H1 (cell line): ENCODE data around the gene ZNRF3. TPM values are rescaled to one million over a fixed set of nuclear protein-coding genes. Genes with fewer than 3 reads are reported as not detected.
A peak's percentile ranks its signal among the peaks of the same experiment; 100 is the strongest.
"Not testable (repeated sequence)": the region's sequence is repeated elsewhere in the genome, so short reads cannot be mapped to it uniquely, and the experiment has no call there.

ENCODE experiments used
- CTCF ChIA-PET: fragments of 300-600 bp; sonication (Branson Sonifier 250); formaldehyde crosslinking; loops from one replicate; lab custom pipeline; 2021; ENCODE audit not compliant: partially characterized antibody; lab: Charles Lee
- POLR2A ChIA-PET: fragments of 300-600 bp; sonication (Branson Sonifier 250); formaldehyde crosslinking; loops from one replicate; lab custom pipeline; 2021; ENCODE audit warnings: inconsistent platforms; ENCODE audit not compliant: partially characterized antibody; lab: Charles Lee
- DNase-seq, 2 experiments: peaks; one replicate each; pipeline versions ENCODE4 v3.0.0 to v3.0.0-alpha.2; 2010 to 2022; ENCODE audit warnings: low spot score in 2 of 2, low read depth in 1 of 2, mixed read lengths in 1 of 2
- FAIRE-seq: peaks from 2 replicates; lab custom pipeline; 2011; peaks lifted over from hg19 to GRCh38; lab: Jason Lieb, UNC
- H2AFZ ChIP-seq: 2 replicates; pipeline ENCODE4 v1.8.1; 2012; ENCODE audit warnings: low read length, inconsistent platforms
- H2AK5ac ChIP-seq: 2 replicates; pipeline ENCODE4 v1.6.1; 2013; ENCODE audit warnings: low read depth, low read length
- H2BK120ac ChIP-seq: replicated peaks from 2 replicates; pipeline ENCODE3; 2013; ENCODE audit warnings: low read depth, low read length, inconsistent platforms
- H2BK12ac ChIP-seq: 2 replicates; pipeline ENCODE4 v1.6.1; 2013; ENCODE audit warnings: low read depth, low read length
- H2BK15ac ChIP-seq: 2 replicates; pipeline ENCODE4 v1.6.1; 2013; ENCODE audit warnings: low read length
- H2BK20ac ChIP-seq: 2 replicates; pipeline ENCODE4 v1.6.1; 2013; ENCODE audit warnings: low read length
- H2BK5ac ChIP-seq: 2 replicates; pipeline ENCODE4 v1.6.1; 2013; ENCODE audit warnings: low read depth, low read length
- H3K14ac ChIP-seq: 2 replicates; pipeline ENCODE4 v1.6.1; 2013; ENCODE audit warnings: inconsistent platforms; ENCODE audit not compliant: insufficient read length
- H3K18ac ChIP-seq: 2 replicates; pipeline ENCODE4 v1.6.1; 2013; ENCODE audit warnings: low read length; ENCODE audit errors: extremely low read depth
- H3K23ac ChIP-seq: 2 replicates; pipeline ENCODE4 v1.6.1; 2013; ENCODE audit warnings: inconsistent platforms; ENCODE audit not compliant: insufficient read length
- H3K23me2 ChIP-seq: 2 replicates; pipeline ENCODE4 v1.6.1; 2013; ENCODE audit warnings: low read depth, low read length
- H3K27ac ChIP-seq: 2 replicates; pipeline ENCODE4 v1.6.1; 2011; ENCODE audit warnings: low read depth, low read length, inconsistent platforms
- H3K27me3 ChIP-seq, 4 experiments: replicated peaks in 1 of 4; 1 replicate in 1 of 4; 2 replicates in 3 of 4; pipeline versions ENCODE4 v1.6.1 to v1.8.1; 2011 to 2013; ENCODE audit warnings: low read length in 3 of 4, mild to moderate bottlenecking in 3 of 4, inconsistent platforms in 2 of 4, mixed read lengths in 2 of 4, moderate library complexity in 1 of 4; ENCODE audit not compliant: control insufficient read depth in 3 of 4, insufficient read depth in 3 of 4; ENCODE audit errors: extremely low read depth in 1 of 4
- H3K36me3 ChIP-seq, 4 experiments: 2 replicates each; pipeline versions ENCODE4 v1.6.1 to v1.8.1; 2011 to 2013; ENCODE audit warnings: mild to moderate bottlenecking in 4 of 4, low read length in 3 of 4, moderate library complexity in 2 of 4, control low read depth in 1 of 4, inconsistent platforms in 1 of 4; ENCODE audit not compliant: insufficient read depth in 4 of 4, control insufficient read depth in 2 of 4
- H3K4ac ChIP-seq: replicated peaks from 2 replicates; pipeline ENCODE3; 2013; ENCODE audit warnings: low read length, low read depth, mixed read lengths, inconsistent platforms; ENCODE audit not compliant: insufficient read length
- H3K4me1 ChIP-seq, 4 experiments: replicated peaks in 1 of 4; 1 replicate in 1 of 4; 2 replicates in 3 of 4; pipeline versions ENCODE4 v1.6.1 to v1.8.1; 2011 to 2013; ENCODE audit warnings: low read length in 3 of 4, inconsistent platforms in 2 of 4, mixed read lengths in 1 of 4; ENCODE audit not compliant: insufficient read depth in 4 of 4, control insufficient read depth in 3 of 4
- H3K4me2 ChIP-seq, 2 experiments: 2 replicates each; pipeline versions ENCODE4 v1.6.1 to v1.8.1; 2011 to 2013; ENCODE audit warnings: low read depth in 2 of 2, low read length in 2 of 2, control low read depth in 1 of 2, inconsistent platforms in 1 of 2, mild to moderate bottlenecking in 1 of 2; ENCODE audit not compliant: insufficient read depth in 1 of 2
- H3K4me3 ChIP-seq, 4 experiments: fragments of 200-600, 300-600 bp in 1 of 4; sonication (generic), shearing (Covaris generic), sonication (Bioruptor Twin) in 1 of 4; 2 replicates each; pipeline versions ENCODE4 v1.5.1 to v1.8.1; 2011 to 2016; ENCODE audit warnings: low read length in 4 of 4, low read depth in 3 of 4, control low read depth in 2 of 4, inconsistent platforms in 2 of 4, mild to moderate bottlenecking in 2 of 4, mixed read lengths in 1 of 4, moderate library complexity in 1 of 4; ENCODE audit not compliant: insufficient read depth in 2 of 4; ENCODE audit errors: extremely low read depth in 1 of 4
- H3K56ac ChIP-seq: replicated peaks from 2 replicates; pipeline ENCODE3; 2013; ENCODE audit warnings: low read depth, mild to moderate bottlenecking, mixed read lengths, low read length, inconsistent platforms; ENCODE audit not compliant: insufficient read length
- H3K79me1 ChIP-seq: 2 replicates; pipeline ENCODE4 v1.6.1; 2013; ENCODE audit warnings: low read depth, low read length, control low read depth
- H3K79me2 ChIP-seq, 2 experiments: 2 replicates each; pipeline versions ENCODE4 v1.6.1 to v1.8.1; 2012 to 2013; ENCODE audit warnings: low read length in 2 of 2, mild to moderate bottlenecking in 2 of 2, inconsistent platforms in 1 of 2; ENCODE audit not compliant: insufficient read depth in 2 of 2, control insufficient read depth in 1 of 2
- H3K9ac ChIP-seq, 4 experiments: replicated peaks in 1 of 4; 1 replicate in 1 of 4; 2 replicates in 3 of 4; pipeline versions ENCODE4 v1.6.1 to v1.8.1; 2011 to 2013; ENCODE audit warnings: low read depth in 3 of 4, low read length in 3 of 4, control low read depth in 2 of 4, mild to moderate bottlenecking in 2 of 4, moderate library complexity in 2 of 4, inconsistent platforms in 1 of 4; ENCODE audit errors: extremely low read depth in 1 of 4
- H3K9me3 ChIP-seq, 2 experiments: 2 replicates each; pipeline versions ENCODE4 v1.6.1 to v1.8.1; 2012 to 2013; ENCODE audit warnings: mild to moderate bottlenecking in 2 of 2, moderate library complexity in 2 of 2, control low read depth in 1 of 2, inconsistent platforms in 1 of 2, low read depth in 1 of 2, low read length in 1 of 2, mixed read lengths in 1 of 2; ENCODE audit not compliant: insufficient read depth in 2 of 2
- H4K20me1 ChIP-seq, 2 experiments: replicated peaks in 1 of 2; 2 replicates each; pipeline versions ENCODE3 to v1.8.1; 2011 to 2013; ENCODE audit warnings: inconsistent platforms in 2 of 2, low read length in 2 of 2, mild to moderate bottlenecking in 1 of 2; ENCODE audit not compliant: insufficient read depth in 2 of 2, control insufficient read depth in 1 of 2
- H4K5ac ChIP-seq: 2 replicates; pipeline ENCODE4 v1.6.1; 2013; ENCODE audit warnings: low read length, low read depth, mixed read lengths, inconsistent platforms; ENCODE audit not compliant: insufficient read length
- H4K8ac ChIP-seq: 2 replicates; pipeline ENCODE4 v1.8.0; 2013; ENCODE audit warnings: mild to moderate bottlenecking, moderate library complexity, low read length, inconsistent platforms; ENCODE audit not compliant: insufficient read depth; ENCODE audit errors: extremely low read depth
- H4K91ac ChIP-seq: replicated peaks from 2 replicates; pipeline ENCODE3; 2013; ENCODE audit warnings: low read length, mixed read lengths, inconsistent platforms; ENCODE audit not compliant: insufficient read length
- RBBP5 ChIP-seq: IDR thresholded peaks from 2 replicates; pipeline ENCODE4 v1.7.1; 2012; ENCODE audit warnings: low read depth, mild to moderate bottlenecking, inconsistent platforms, low read length, moderate library complexity, borderline replicate concordance
- WGBS, 2 experiments: shearing (Covaris generic) in 1 of 2; methylation state at CpG; one replicate each; pipeline versions ENCODE4 v1.1.6 to v1.1.7; 2013 to 2015; ENCODE audit warnings: low lambda C conversion rate in 2 of 2, mixed read lengths in 2 of 2, inconsistent platforms in 1 of 2, low coverage in 1 of 2, missing lambda C conversion rate in 1 of 2; ENCODE audit not compliant: insufficient replicate concordance in 2 of 2, insufficient coverage in 1 of 2, insufficient read length in 1 of 2; ENCODE audit errors: extremely low coverage in 1 of 2, missing lambda C conversion rate in 1 of 2; 5-methylcytosine and 5-hydroxymethylcytosine counted together
- polyA plus RNA-seq, 7 experiments: library from polyadenylated mRNA; depleted of rRNA in 3 of 7; stranded (reverse) in 5 of 7; unstranded in 2 of 7; fragments of >200 nt in 5 of 7; fragments of 200-250 nt in 2 of 7; gene quantifications; 1 replicate in 5 of 7; 2 replicates in 1 of 7; 4 replicates in 1 of 7; pipeline versions ENCODE4 v1.2.1 to v1.2.3, GENCODE V29; 2011 to 2013; ENCODE audit warnings: missing spikeins in 2 of 7, mixed read lengths in 2 of 7
- total RNA-seq: library from RNA; stranded (reverse); fragmentation: NEBNext Ultra II Directional; extraction: Animal tissue kit (Norgen Biotek cat#: 25700); gene quantifications from 2 replicates; pipeline ENCODE4 v1.2.1, GENCODE V29; 2021

Gene ZNRF3
- total and polyA plus RNA-seq, 2 of the 8 experiments (the other 6 are each of a cell fraction or from before 2014, with no cell fraction given) = 14.1 to 21.7 TPM

DNA sequence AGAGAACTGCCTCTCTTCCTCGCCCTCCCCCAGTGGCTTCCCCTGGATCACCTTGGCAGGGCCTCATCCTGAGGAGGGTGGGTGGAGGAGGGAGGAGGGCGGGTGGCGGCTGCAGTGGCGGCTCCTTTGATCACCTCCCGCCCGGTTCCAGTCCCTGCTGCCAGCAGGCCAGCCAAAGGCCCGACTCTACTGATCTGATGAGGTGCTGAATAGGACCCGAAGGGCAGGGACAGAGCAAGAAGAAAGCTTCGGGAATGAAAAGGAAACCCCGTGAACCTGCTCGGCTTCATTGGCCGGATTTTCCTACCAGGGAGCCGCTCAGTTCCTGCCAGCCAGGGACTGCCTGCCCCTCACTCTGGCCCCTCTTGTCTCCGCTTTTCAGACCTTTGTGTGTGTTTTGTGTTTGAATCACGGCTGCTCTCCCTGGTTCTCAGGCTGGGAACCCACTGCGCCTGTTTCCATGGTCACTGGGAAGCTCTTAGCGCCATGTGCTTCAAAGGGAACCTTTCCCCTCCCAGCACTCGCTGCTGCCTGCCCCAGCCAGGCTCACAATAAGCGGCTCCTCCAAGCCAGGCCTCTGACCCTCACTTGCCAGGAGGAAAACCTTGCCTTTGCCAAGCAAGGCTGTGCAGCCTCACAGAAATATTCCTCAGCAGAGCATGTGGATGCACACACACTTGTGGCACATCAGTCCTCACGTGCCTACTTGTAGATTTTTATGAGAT is 121.4 kb downstream of the ZNRF3 start (continued):
- TF ChIP-seq RBBP5 = peak; percentile 74
- TF ChIP-seq, all 59 proteins: peak for 8

DNA sequence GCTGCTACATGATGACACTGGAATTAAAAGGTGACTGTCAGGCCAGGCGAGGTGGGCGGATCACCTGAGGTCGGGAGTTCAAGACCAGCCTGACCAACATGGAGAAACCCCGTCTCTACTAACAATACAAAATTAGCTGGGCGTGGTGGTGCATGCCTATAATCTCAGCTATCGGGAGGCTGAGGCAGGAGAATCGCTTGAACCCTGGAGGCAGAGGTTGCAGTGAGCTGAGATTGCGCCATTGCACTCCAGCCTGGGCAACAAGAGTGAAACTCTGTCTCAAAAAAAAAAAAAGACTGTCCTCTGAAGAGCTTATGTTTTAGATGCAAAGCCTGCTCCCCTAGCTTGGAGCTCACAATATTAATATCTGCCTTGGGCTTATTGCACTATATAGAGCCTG is 122.4 kb downstream of the ZNRF3 start:
- H4K20me1 ChIP-seq, H3K56ac ChIP-seq, H3K18ac ChIP-seq, H2AFZ ChIP-seq, H2BK20ac ChIP-seq, H2BK120ac ChIP-seq, H3K23ac ChIP-seq, H2AK5ac ChIP-seq, H4K8ac ChIP-seq, H3K4ac ChIP-seq, H3K27me3 ChIP-seq, H3K79me1 ChIP-seq, H2BK15ac ChIP-seq, DNase-seq, H3K14ac ChIP-seq, H2BK12ac ChIP-seq, H3K36me3 ChIP-seq, FAIRE-seq, H3K23me2 ChIP-seq, H3K9me3 ChIP-seq, H4K5ac ChIP-seq, H3K27ac ChIP-seq, H3K9ac ChIP-seq: not testable (repeated sequence)
- Histone ChIP-seq H3K4me2 (peak overlapping the region in 1 of 2 experiments; percentile 61; a peak in 2 of 4 replicates), H3K4me1 (peaks cover 11 to 29% (median 16%) of the 10 kb centered on the region in 4 experiments), H4K91ac (peak overlapping the region; percentile 0), H3K4me3 (peak overlapping the region in 2 of 4 experiments; percentile 3 to 25; a peak in 1 of 8 replicates), H2BK5ac (0 out of 2 replicates have a peak overlapping the region, but pooled peaks have one; percentile 69), H3K79me2 (peaks cover 0 to 40% of the 10 kb centered on the region in 2 experiments; a peak in 2 of 4 replicates)
- ChIA-PET CTCF (interaction anchor here (0.6 to 2.0 kb wide), 6 partner anchors 9 to 110 kb away, joined by 3 to 5 read pairs (median 4); no protein-coding TSS in a partner anchor), POLR2A (interaction anchor here (0.7 to 2.8 kb wide), 8 partner anchors 9 to 206 kb away, joined by 3 to 16 read pairs (median 4); partner anchors contain the start of gene ZNRF3)
- WGBS, 2 experiments = 95% methylated on average over 8 of the region's 8 CpGs; no CpG with 5 or more reads in 1 of the 2 experiments
